Osteoblast (primary cell): ENCODE measurements around the gene EPHB2. TPM values are rescaled to one million over a fixed set of nuclear protein-coding genes. Genes with fewer than 3 reads are reported as not detected.

Experiments
- DNase-seq: peaks from one replicate; pipeline ENCODE4 v3.0.0; 2011; ENCODE audit warnings: low spot score, mixed read lengths; ENCODE audit not compliant: insufficient read length; ENCODE audit errors: missing footprints
- H2AFZ ChIP-seq: 2 replicates; pipeline ENCODE4 v1.6.0; 2011; ENCODE audit warnings: mild to moderate bottlenecking, low read length
- H3K27ac ChIP-seq: 2 replicates; pipeline ENCODE4 v1.5.1; 2011; ENCODE audit warnings: mild to moderate bottlenecking, low read depth, low read length, moderate library complexity
- H3K27me3 ChIP-seq: 2 replicates; pipeline ENCODE4 v1.6.0; 2012; ENCODE audit warnings: mild to moderate bottlenecking, control low read depth, inconsistent platforms, low read length, moderate library complexity; ENCODE audit not compliant: insufficient read depth
- H3K36me3 ChIP-seq: 2 replicates; pipeline ENCODE4 v1.5.1; 2011; ENCODE audit warnings: mild to moderate bottlenecking, low read length, control low read depth, moderate library complexity; ENCODE audit not compliant: insufficient read depth
- H3K4me1 ChIP-seq: 2 replicates; pipeline ENCODE4 v1.5.1; 2011; ENCODE audit warnings: mild to moderate bottlenecking, low read length, control low read depth, moderate library complexity; ENCODE audit not compliant: insufficient read depth
- H3K4me2 ChIP-seq: 2 replicates; pipeline ENCODE4 v1.6.0; 2011; ENCODE audit warnings: mild to moderate bottlenecking, low read length; ENCODE audit not compliant: insufficient read depth
- H3K4me3 ChIP-seq: fragments of 200-600 bp; sonication (generic); 3 replicates; pipeline ENCODE4 v1.5.1; 2012; ENCODE audit warnings: mild to moderate bottlenecking, low read length, inconsistent platforms; ENCODE audit not compliant: insufficient read depth
- H3K79me2 ChIP-seq: 2 replicates; pipeline ENCODE4 v1.6.0; 2012; ENCODE audit warnings: mild to moderate bottlenecking, low read length, control low read depth, inconsistent platforms; ENCODE audit not compliant: insufficient read depth
- H3K9me3 ChIP-seq: 2 replicates; pipeline ENCODE4 v1.5.1; 2011; ENCODE audit warnings: low read depth, low read length, control low read depth
- H4K20me1 ChIP-seq: 2 replicates; pipeline ENCODE4 v1.6.0; 2012; ENCODE audit warnings: mild to moderate bottlenecking, low read length, control low read depth; ENCODE audit not compliant: insufficient read depth
- CTCF ChIP-seq: IDR thresholded peaks from 2 replicates; pipeline ENCODE4 v1.5.1; 2011; ENCODE audit warnings: mild to moderate bottlenecking, low read depth, low read length, moderate library complexity; ENCODE audit errors: extremely low read depth
- total RNA-seq: library from RNA; depleted of rRNA; stranded (reverse); fragments of >200 nt; gene quantifications from 2 replicates; pipeline ENCODE4 v1.2.3, GENCODE V29; 2012

EPHB2 gene
- total RNA-seq, 1 donor, result 8.7 TPM

- Histone ChIP-seq H4K20me1 (no peaks in the 10 kb centered on the region), H3K36me3 (no peaks in the 10 kb centered on the region), H3K27me3 (no peaks in the 10 kb centered on the region), H3K4me1 (peaks cover 10% of the 10 kb centered on the region), H3K4me2 (no peak overlapping the region), H3K79me2 (no peaks in the 10 kb centered on the region), H3K27ac (no peak overlapping the region), H3K9me3 (no peaks in the 10 kb centered on the region), H3K4me3 (no peak overlapping the region), H2AFZ (no peak overlapping the region)
- DNase-seq, result no peak
- no peak for TF ChIP-seq CTCF
Observed at GRCh38 chr1:22860414-22860800, 149.8 kb downstream of the EPHB2 start.

GRCh38 chr1:22860883-22861385, 150.3 kb downstream of the EPHB2 start:
- Histone ChIP-seq H4K20me1 (no peaks in the 10 kb centered on the region), H2AFZ (no peak overlapping the region), H3K9me3 (no peaks in the 10 kb centered on the region), H3K4me2 (no peak overlapping the region), H3K79me2 (no peaks in the 10 kb centered on the region), H3K4me3 (no peak overlapping the region), H3K4me1 (peaks cover 10% of the 10 kb centered on the region), H3K36me3 (no peaks in the 10 kb centered on the region), H3K27me3 (no peaks in the 10 kb centered on the region), H3K27ac (no peak overlapping the region)
- no peak for TF ChIP-seq CTCF
- DNase-seq, result no peak

GRCh38 chr1:22861764-22862440, 151.3 kb downstream of the EPHB2 start:
- Histone ChIP-seq H4K20me1 (no peaks in the 10 kb centered on the region), H2AFZ (peak overlapping the region; percentile 67), H3K36me3 (no peaks in the 10 kb centered on the region), H3K27ac (no peak overlapping the region), H3K4me2 (no peak overlapping the region), H3K4me3 (no peak overlapping the region), H3K9me3 (no peaks in the 10 kb centered on the region), H3K79me2 (no peaks in the 10 kb centered on the region), H3K4me1 (peaks cover 10% of the 10 kb centered on the region), H3K27me3 (no peaks in the 10 kb centered on the region)
- peak; percentile 98 for TF ChIP-seq CTCF
- DNase-seq, result peak; percentile 96

- DNase-seq, result no peak
- TF ChIP-seq CTCF, result no peak
- no peak overlapping the region for H2AFZ ChIP-seq
Observed at GRCh38 chr1:22862752-22863151, 152.1 kb downstream of the EPHB2 start.

More at GRCh38 chr1:22862752-22863151, 152.1 kb downstream of the EPHB2 start:
- H3K27ac ChIP-seq, result no peak overlapping the region
- no peaks in the 10 kb centered on the region for H3K27me3 ChIP-seq
- H3K9me3 ChIP-seq, result no peaks in the 10 kb centered on the region
- H3K36me3 ChIP-seq, result no peaks in the 10 kb centered on the region
- H3K4me3 ChIP-seq, result no peak overlapping the region
- H3K79me2 ChIP-seq, result no peaks in the 10 kb centered on the region
- H3K4me2 ChIP-seq, result no peak overlapping the region
- peaks cover 10% of the 10 kb centered on the region for H3K4me1 ChIP-seq
- no peaks in the 10 kb centered on the region for H4K20me1 ChIP-seq
